Measurements from ENCODE around the gene DDX51. TPM values are rescaled to one million over a fixed set of nuclear protein-coding genes. Genes with fewer than 3 reads are reported as not detected.

DDX51 gene
- total RNA-seq, 1 experiment from 2014 or later: 38.1 TPM

- Histone ChIP-seq H3K27ac (ENCODE audit: low read depth, low read length) (no peak overlapping the region), H3K4me2 (ENCODE audit: low read length) (no peak overlapping the region), H2AFZ (ENCODE audit: low read depth, low read length, poor library complexity, severe bottlenecking) (no peak overlapping the region), H3K9me2 (ENCODE audit: insufficient read depth) (no peaks in the 10 kb centered on the region), H3K9me3 (ENCODE audit: control insufficient read depth in 1 of 2, insufficient read depth in 1 of 2, low read depth in 1 of 2, low read length in 2 of 2) (peaks cover 0 to 4% of the 10 kb centered on the region in 2 experiments; a peak in 1 of 4 replicates), H3K9ac (ENCODE audit: low read length) (no peak overlapping the region), H3K4me3 (replicated peaks in 1 of 2; ENCODE audit: low read depth in 1 of 2, low read length in 2 of 2) (no peak overlapping the region), H3K4me1 (ENCODE audit: control insufficient read depth in 1 of 2, insufficient read depth in 2 of 2, low read length in 2 of 2) (no peaks in the 10 kb centered on the region), H3K79me2 (ENCODE audit: insufficient read depth, low read length) (peaks cover 12% of the 10 kb centered on the region), H3K27me3 (ENCODE audit: insufficient read depth, low read length) (no peaks in the 10 kb centered on the region), H3K36me3 (ENCODE audit: control insufficient read depth in 1 of 2, insufficient read depth in 2 of 2, low read length in 2 of 2) (peaks cover 0 to 12% of the 10 kb centered on the region in 2 experiments; a peak in 2 of 4 replicates), H4K20me1 (ENCODE audit: insufficient read depth) (no peaks in the 10 kb centered on the region)
- intact Hi-C loops (cut with micrococcal nuclease): loop anchor here (5.0 kb wide), 2 partner anchors 370 to 465 kb away; partner anchors contain the start of gene P2RX2
- ChIA-PET POLR2A (no interaction called here), CTCF (interaction anchor here (1.4 kb wide), 1 partner anchor 263 kb away, joined by 5 read pairs; no protein-coding TSS in a partner anchor), RAD21 (ENCODE audit: low non-redundant PET in 1 of 2, low total read pairs in 2 of 2, uncharacterized antibody in 2 of 2, unreplicated experiment in 2 of 2) (interaction anchor here in 1 of 2 experiments (0.7 kb wide), 1 partner anchor 11 kb away, joined by 4 read pairs; no protein-coding TSS in a partner anchor)
- no peak for ATAC-seq
- no peak for DNase-seq (ENCODE audit: low read depth, low spot score)
- no TSS peak for BruUV-seq (replicated peaks)
- TF ChIP-seq JUND (IDR thresholded peaks at IDR 0.05): no peak
- no peak for TF ChIP-seq CTCF (IDR thresholded peaks at IDR 0.05 in 2 of 3, conservative IDR thresholded peaks at IDR 0.05 in 1 of 3; ENCODE audit: borderline replicate concordance in 1 of 3, insufficient read depth in 1 of 3, low read depth in 2 of 3, low read length in 2 of 3)
- no peak for TF ChIP-seq EZH2phosphoT487 (IDR thresholded peaks at IDR 0.05; ENCODE audit: borderline replicate concordance)
- no peak for TF ChIP-seq CEBPB (IDR thresholded peaks at IDR 0.05; ENCODE audit: low read depth)
- TF ChIP-seq TCF7L2 (IDR thresholded peaks at IDR 0.05; ENCODE audit: borderline replicate concordance, extremely low read depth, insufficient read depth, insufficient read length): no peak
- no peak for TF ChIP-seq EZH2 (IDR thresholded peaks at IDR 0.05)
- TF ChIP-seq CBX3 (IDR thresholded peaks at IDR 0.05; ENCODE audit: low read depth): no peak
- TF ChIP-seq ZNF274 (IDR thresholded peaks at IDR 0.05; ENCODE audit: low read depth, low read length): no peak
- TF ChIP-seq YY1 (IDR thresholded peaks at IDR 0.05; ENCODE audit: extremely low read depth, insufficient replicate concordance, low read depth, low read length): no peak
- TF ChIP-seq POLR2AphosphoS5 (IDR thresholded peaks at IDR 0.05; ENCODE audit: low read depth, low read length): no peak
- no peak for TF ChIP-seq ZBTB33 (IDR thresholded peaks at IDR 0.05; ENCODE audit: extremely low read depth, insufficient replicate concordance, low read length)
- no peak for TF ChIP-seq ZFX (IDR thresholded peaks at IDR 0.05)
Observed at GRCh38 chr12:132151766-132152410, 7.8 kb upstream of the DDX51 start.

All from HCT116 (cell line).